HG03442 (cell line): Measurements from ENCODE around the gene ZFYVE21.
"Not testable (repeated sequence)": the region's sequence is repeated elsewhere in the genome, so short reads cannot be mapped to it uniquely, and the experiment has no call there.

ENCODE experiments used
- ATAC-seq: cut with Tn5 transposase; IDR thresholded peaks from one replicate; pipeline ENCODE4 v1.9.1; 2021; ENCODE audit warnings: mild to moderate bottlenecking, moderate library complexity; ENCODE audit not compliant: unreplicated experiment

ZFYVE21 gene

GRCh38 chr14:103755060-103755459, 39.5 kb downstream of the ZFYVE21 start:
- ATAC-seq = no peak

GRCh38 chr14:103758059-103758776, 42.6 kb downstream of the ZFYVE21 start:
- no peak for ATAC-seq

GRCh38 chr14:103762036-103762435, 46.4 kb downstream of the ZFYVE21 start:
- no peak for ATAC-seq

GRCh38 chr14:103762541-103762940, 46.9 kb downstream of the ZFYVE21 start:
- ATAC-seq = no peak

- ATAC-seq = no peak
Observed at GRCh38 chr14:103763730-103764488, 48.3 kb downstream of the ZFYVE21 start.

- ATAC-seq = no peak
Observed at GRCh38 chr14:103765526-103765925, 49.9 kb downstream of the ZFYVE21 start.

- no peak for ATAC-seq
Observed at GRCh38 chr14:103767336-103767894, 51.8 kb downstream of the ZFYVE21 start.

GRCh38 chr14:103770500-103770899, 54.9 kb downstream of the ZFYVE21 start:
- ATAC-seq = no peak

GRCh38 chr14:103770902-103771301, 55.3 kb downstream of the ZFYVE21 start:
- ATAC-seq = no peak

- ATAC-seq = no peak
Observed at GRCh38 chr14:103772078-103772712, 56.6 kb downstream of the ZFYVE21 start.

- no peak for ATAC-seq
Observed at GRCh38 chr14:103773521-103773920, 57.9 kb downstream of the ZFYVE21 start.

GRCh38 chr14:103775506-103775905, 59.9 kb downstream of the ZFYVE21 start:
- ATAC-seq = no peak

- not testable (repeated sequence) for ATAC-seq
Observed at GRCh38 chr14:103776319-103776718, 60.7 kb downstream of the ZFYVE21 start.

GRCh38 chr14:103782376-103782775, 66.8 kb downstream of the ZFYVE21 start:
- no peak for ATAC-seq
